ENCODE data around the gene FUT3. TPM values are rescaled to one million over a fixed set of nuclear protein-coding genes. Genes with fewer than 3 reads are reported as not detected.

Gene FUT3
- total RNA-seq: 20.9 TPM

- DNase-seq (ENCODE audit: extremely low spot score in 2 of 2): no peak
- Histone ChIP-seq H3K4me1 (peaks cover 5% of the 10 kb centered on the region), H3K36me3 (no peaks in the 10 kb centered on the region), H3K9me3 (no peaks in the 10 kb centered on the region), H3K4me3 (no peak within 1 kb of the TSS), H3K27ac (peak within 1 kb of the TSS; percentile 24), H3K27me3 (no peaks in the 10 kb centered on the region)
- intact Hi-C loops (cut with DNase I): no loop called here
- no peak for TF ChIP-seq CTCF (IDR thresholded peaks at IDR 0.05)
- no peak for TF ChIP-seq POLR2A (IDR thresholded peaks at IDR 0.05)
- TF ChIP-seq POLR2AphosphoS5 (IDR thresholded peaks at IDR 0.05; ENCODE audit: insufficient read depth in 1 of 2, low read depth in 1 of 2): no peak
These were observed at the start of gene FUT3 for GRCh38 chr19:5851302-5851701. FUT3 (minus strand) TSS chr19:5851449.

GRCh38 chr19:5900976-5901375 lies 49.7 kb upstream of the FUT3 start:
- no peak for TF ChIP-seq POLR2AphosphoS5 (IDR thresholded peaks at IDR 0.05; ENCODE audit: insufficient read depth in 1 of 2, low read depth in 1 of 2)
- TF ChIP-seq POLR2A (IDR thresholded peaks at IDR 0.05): no peak
- TF ChIP-seq CTCF (IDR thresholded peaks at IDR 0.05): no peak
- DNase-seq (ENCODE audit: extremely low spot score in 2 of 2): no peak
- Histone ChIP-seq H3K27me3 (no peaks in the 10 kb centered on the region), H3K4me3 (no peak overlapping the region), H3K36me3 (peaks cover 0 to 10% of the 10 kb centered on the region in 2 donors), H3K9me3 (no peaks in the 10 kb centered on the region), H3K27ac (no peak overlapping the region), H3K4me1 (peaks cover 33% of the 10 kb centered on the region)
- intact Hi-C loops (cut with DNase I): no loop called here

- no peak overlapping the region for H3K27ac ChIP-seq
- no peak overlapping the region for H3K4me3 ChIP-seq
- H3K27me3 ChIP-seq: no peaks in the 10 kb centered on the region
- H3K4me1 ChIP-seq: peaks cover 23% of the 10 kb centered on the region
- H3K9me3 ChIP-seq: no peaks in the 10 kb centered on the region
- intact Hi-C loops (cut with DNase I): no loop called here
- H3K36me3 ChIP-seq: peaks cover 0 to 20% of the 10 kb centered on the region in 2 donors
- DNase-seq (ENCODE audit: extremely low spot score in 2 of 2): no peak
- no peak for TF ChIP-seq CTCF (IDR thresholded peaks at IDR 0.05)
- no peak for TF ChIP-seq POLR2A (IDR thresholded peaks at IDR 0.05)
- TF ChIP-seq POLR2AphosphoS5 (IDR thresholded peaks at IDR 0.05; ENCODE audit: insufficient read depth in 1 of 2, low read depth in 1 of 2): no peak
These were observed 48.7 kb upstream of the FUT3 start for GRCh38 chr19:5899728-5900526.

- Histone ChIP-seq H3K36me3 (peaks cover 0 to 23% of the 10 kb centered on the region in 2 donors), H3K4me3 (no peak overlapping the region), H3K4me1 (peaks cover 22% of the 10 kb centered on the region), H3K27me3 (no peaks in the 10 kb centered on the region), H3K9me3 (no peaks in the 10 kb centered on the region), H3K27ac (no peak overlapping the region)
- TF ChIP-seq CTCF (IDR thresholded peaks at IDR 0.05) (no peak), POLR2A (IDR thresholded peaks at IDR 0.05) (no peak), POLR2AphosphoS5 (IDR thresholded peaks at IDR 0.05; ENCODE audit: insufficient read depth in 1 of 2, low read depth in 1 of 2) (no peak)
- intact Hi-C loops (cut with DNase I): no loop called here
- no peak for DNase-seq (ENCODE audit: extremely low spot score in 2 of 2)
These were observed 46.1 kb upstream of the FUT3 start for GRCh38 chr19:5897189-5897969.

Measured in vagina (tissue), 2 donors.